Osteocyte (in vitro differentiated cells): ENCODE results near the gene TRNAU1AP. TPM values are rescaled to one million over a fixed set of nuclear protein-coding genes. Genes with fewer than 3 reads are reported as not detected.
"Not testable (repeated sequence)": the region's sequence is repeated elsewhere in the genome, so short reads cannot be mapped to it uniquely, and the experiment has no call there.

Source experiments
- DNase-seq: peaks from one replicate; pipeline ENCODE4 v3.0.0; 2021; ENCODE audit warnings: mixed read lengths; ENCODE audit not compliant: unreplicated experiment; ENCODE audit errors: extremely low spot score
- H3K27ac Mint-ChIP-seq: one replicate; pipeline ENCODE4 v1.8.0; 2021; ENCODE audit warnings: mild to moderate bottlenecking, mixed read lengths; ENCODE audit not compliant: unreplicated experiment
- H3K27me3 Mint-ChIP-seq: one replicate; pipeline ENCODE4 v1.8.0; 2021; ENCODE audit warnings: mixed read lengths; ENCODE audit not compliant: unreplicated experiment
- H3K36me3 Mint-ChIP-seq: one replicate; pipeline ENCODE4 v1.8.0; 2021; ENCODE audit warnings: mixed read lengths; ENCODE audit not compliant: unreplicated experiment
- H3K4me1 Mint-ChIP-seq: one replicate; pipeline ENCODE4 v1.8.0; 2021; ENCODE audit warnings: mixed read lengths; ENCODE audit not compliant: unreplicated experiment
- H3K4me3 Mint-ChIP-seq: one replicate; pipeline ENCODE4 v1.8.0; 2021; ENCODE audit warnings: mild to moderate bottlenecking, moderate library complexity, mixed read lengths; ENCODE audit not compliant: unreplicated experiment
- H3K9me3 Mint-ChIP-seq: one replicate; pipeline ENCODE4 v1.8.0; 2021; ENCODE audit warnings: mixed read lengths; ENCODE audit not compliant: unreplicated experiment
- CTCF ChIP-seq: fragments of 200-600 bp; sonication (generic); IDR thresholded peaks from 2 replicates; pipeline ENCODE4 v1.5.0; 2021; ENCODE audit warnings: antibody characterized with exemption, mild to moderate bottlenecking, moderate library complexity
- total RNA-seq: library from RNA; stranded (reverse); gene quantifications from 2 replicates; pipeline ENCODE4 v1.2.1, GENCODE V29; 2021

TRNAU1AP gene
- total RNA-seq, 1 donor from 2014 or later = 23.3 TPM

GRCh38 chr1:28591708-28592320 is 38.9 kb downstream of the TRNAU1AP start, which contains the start of gene RAB42:
Gene RAB42, plus strand, starts transcription at chr1:28592265. Its CDS starts 247 bp downstream, at chr1:28592512.
- H3K4me1 Mint-ChIP-seq = peaks cover 16% of the 10 kb centered on the region
- no peaks in the 10 kb centered on the region for H3K27me3 Mint-ChIP-seq
- no peaks in the 10 kb centered on the region for H3K9me3 Mint-ChIP-seq
- TF ChIP-seq CTCF = no peak
- no peaks in the 10 kb centered on the region for H3K36me3 Mint-ChIP-seq
- H3K4me3 Mint-ChIP-seq = peak within 1 kb of the TSS; percentile 72
- no peak within 1 kb of the TSS for H3K27ac Mint-ChIP-seq
- no peak for DNase-seq

GRCh38 chr1:28592321-28593071 is 39.6 kb downstream of the TRNAU1AP start:
- H3K27me3 Mint-ChIP-seq = no peaks in the 10 kb centered on the region
- no peak overlapping the region for H3K27ac Mint-ChIP-seq
- peaks cover 16% of the 10 kb centered on the region for H3K4me1 Mint-ChIP-seq
- no peak for TF ChIP-seq CTCF
- no peak for DNase-seq
- H3K9me3 Mint-ChIP-seq = no peaks in the 10 kb centered on the region
- peak overlapping the region; percentile 72 for H3K4me3 Mint-ChIP-seq
- H3K36me3 Mint-ChIP-seq = no peaks in the 10 kb centered on the region

- not testable (repeated sequence) for H3K36me3 Mint-ChIP-seq, DNase-seq, H3K27me3 Mint-ChIP-seq, H3K4me3 Mint-ChIP-seq, H3K27ac Mint-ChIP-seq, H3K9me3 Mint-ChIP-seq
- H3K4me1 Mint-ChIP-seq = peaks cover 16% of the 10 kb centered on the region
Observed at GRCh38 chr1:28593988-28594356, 41.1 kb downstream of the TRNAU1AP start.

- H3K9me3 Mint-ChIP-seq, H3K36me3 Mint-ChIP-seq, H3K27me3 Mint-ChIP-seq, DNase-seq, H3K4me3 Mint-ChIP-seq, H3K27ac Mint-ChIP-seq: not testable (repeated sequence)
- H3K4me1 Mint-ChIP-seq = peaks cover 15% of the 10 kb centered on the region
Observed at GRCh38 chr1:28594686-28595411, 42.0 kb downstream of the TRNAU1AP start.

- H3K27ac Mint-ChIP-seq = no peak overlapping the region
- peaks cover 8% of the 10 kb centered on the region for H3K4me1 Mint-ChIP-seq
- H3K9me3 Mint-ChIP-seq = no peaks in the 10 kb centered on the region
- no peaks in the 10 kb centered on the region for H3K36me3 Mint-ChIP-seq
- H3K4me3 Mint-ChIP-seq = no peak overlapping the region
- no peak for TF ChIP-seq CTCF
- DNase-seq = no peak
- H3K27me3 Mint-ChIP-seq = no peaks in the 10 kb centered on the region
Observed at GRCh38 chr1:28595412-28596191, 42.7 kb downstream of the TRNAU1AP start.

- not testable (repeated sequence) for H3K36me3 Mint-ChIP-seq, H3K4me3 Mint-ChIP-seq
Observed at GRCh38 chr1:28596276-28596675, 43.4 kb downstream of the TRNAU1AP start.

More at GRCh38 chr1:28596276-28596675, 43.4 kb downstream of the TRNAU1AP start:
- not testable (repeated sequence) for H3K9me3 Mint-ChIP-seq, DNase-seq, H3K27ac Mint-ChIP-seq, H3K27me3 Mint-ChIP-seq, H3K4me1 Mint-ChIP-seq
